Measurements from ENCODE around the gene NR1H4.

GRCh38 chr12:100460702-100461101 is 13.0 kb upstream of the NR1H4 start:
- TF ChIP-seq POLR2A (IDR thresholded peaks at IDR 0.05; ENCODE audit: low read depth, low read length): no peak
- no peak for TF ChIP-seq POLR2AphosphoS5 (IDR thresholded peaks at IDR 0.05; ENCODE audit: low read depth, low read length)

Measured in GM12891 (cell line).